Activated CD4-positive, alpha-beta T cell treated with anti-CD3 and anti-CD28 coated beads, Interleukin-2, Interleukin-4, amounts not matched to agents 100 ng/mL and 50 ng/mL, durations not matched to agents 16 hours and 8 hours (primary cell): ENCODE measurements around the gene GART.

Experiments
- DNase-seq: peaks from one replicate; pipeline ENCODE4 v3.0.0-alpha.2; 2020; ENCODE audit warnings: low spot score

The GART gene

GRCh38 chr21:33552999-33553598, 11.2 kb upstream of the GART start:
- DNase-seq: no peak

- no peak for DNase-seq
Measured at GRCh38 chr21:33552093-33552998, 10.4 kb upstream of the GART start.

GRCh38 chr21:33551664-33552063, 9.7 kb upstream of the GART start:
- DNase-seq: no peak

DNA sequence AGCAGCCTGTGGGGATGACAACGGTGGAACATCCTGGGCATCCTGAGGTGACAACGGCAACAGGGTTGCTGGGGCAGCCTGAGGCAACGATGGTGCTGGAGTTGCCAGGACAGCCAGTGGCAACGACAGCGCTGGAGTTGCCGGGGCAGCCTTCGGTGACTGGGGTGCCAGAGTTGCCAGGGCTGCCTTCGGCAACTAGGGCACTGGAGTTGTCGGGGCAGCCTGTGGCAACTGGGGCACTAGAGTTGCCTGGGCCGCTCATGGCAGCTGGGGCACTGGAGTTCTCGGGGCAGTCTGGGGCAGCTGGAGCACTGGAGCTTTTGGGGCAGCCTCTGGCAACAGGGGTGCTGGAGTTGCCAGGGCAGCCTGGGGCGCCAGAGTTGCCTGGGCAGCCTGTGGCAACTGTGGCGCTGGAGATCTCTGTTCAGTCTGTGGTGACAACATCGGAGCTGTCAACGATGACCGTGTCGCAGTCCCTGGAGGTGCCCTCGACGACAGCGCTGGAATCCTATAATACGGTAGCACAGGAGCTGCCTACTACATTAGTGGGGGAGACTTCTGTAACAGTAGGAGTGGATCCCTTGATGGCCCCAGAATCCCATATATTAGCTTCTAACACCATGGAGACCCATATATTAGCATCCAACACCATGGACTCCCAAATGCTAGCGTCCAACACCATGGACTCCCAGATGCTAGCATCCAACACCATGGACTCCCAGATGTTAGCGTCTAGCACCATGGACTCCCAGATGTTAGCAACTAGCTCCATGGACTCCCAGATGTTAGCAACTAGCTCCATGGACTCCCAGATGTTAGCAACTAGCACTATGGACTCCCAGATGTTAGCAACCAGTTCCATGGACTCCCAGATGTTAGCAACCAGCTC, 9.1 kb upstream of the GART start:
- no peak for DNase-seq

DNA sequence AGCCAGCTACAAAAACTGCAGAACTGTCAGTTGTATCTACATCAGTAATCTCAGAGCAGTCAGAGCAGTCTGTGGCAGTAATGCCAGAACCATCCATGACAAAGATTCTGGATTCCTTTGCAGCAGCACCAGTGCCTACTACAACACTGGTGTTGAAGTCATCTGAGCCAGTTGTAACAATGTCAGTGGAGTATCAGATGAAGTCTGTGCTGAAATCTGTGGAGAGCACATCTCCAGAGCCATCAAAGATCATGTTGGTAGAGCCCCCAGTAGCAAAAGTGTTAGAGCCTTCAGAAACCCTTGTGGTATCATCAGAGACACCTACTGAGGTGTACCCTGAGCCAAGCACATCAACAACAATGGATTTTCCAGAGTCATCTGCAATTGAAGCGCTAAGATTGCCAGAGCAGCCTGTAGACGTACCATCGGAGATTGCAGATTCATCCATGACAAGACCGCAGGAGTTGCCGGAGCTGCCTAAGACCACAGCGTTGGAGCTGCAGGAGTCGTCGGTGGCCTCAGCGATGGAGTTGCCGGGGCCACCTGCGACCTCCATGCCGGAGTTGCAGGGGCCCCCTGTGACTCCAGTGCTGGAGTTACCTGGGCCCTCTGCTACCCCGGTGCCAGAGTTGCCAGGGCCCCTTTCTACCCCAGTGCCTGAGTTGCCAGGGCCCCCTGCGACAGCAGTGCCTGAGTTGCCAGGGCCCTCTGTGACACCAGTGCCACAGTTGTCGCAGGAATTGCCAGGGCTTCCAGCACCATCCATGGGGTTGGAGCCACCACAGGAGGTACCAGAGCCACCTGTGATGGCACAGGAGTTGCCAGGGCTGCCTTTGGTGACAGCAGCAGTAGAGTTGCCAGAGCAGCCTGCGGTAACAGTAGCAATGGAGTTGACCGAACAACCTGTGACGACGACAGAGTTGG, 8.2 kb upstream of the GART start:
- DNase-seq: no peak

DNA sequence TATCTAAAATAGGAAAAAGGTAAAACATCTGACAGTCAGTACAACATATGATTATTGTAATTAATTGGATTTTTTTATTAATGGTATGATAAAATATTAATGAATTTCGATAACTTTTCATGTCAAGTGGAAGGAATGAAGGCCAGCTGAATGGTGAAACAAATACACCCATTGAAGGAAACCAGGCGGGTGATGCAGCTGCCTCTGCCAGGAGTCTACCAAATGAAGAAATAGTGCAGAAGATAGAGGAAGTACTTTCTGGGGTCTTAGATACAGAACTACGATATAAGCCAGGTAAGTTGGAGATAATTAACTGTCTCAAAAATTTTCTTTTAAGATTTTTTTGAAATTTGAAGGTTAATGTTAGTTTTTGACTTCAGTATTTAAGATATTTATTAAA, 4.2 kb upstream of the GART start:
- DNase-seq: no peak

DNA sequence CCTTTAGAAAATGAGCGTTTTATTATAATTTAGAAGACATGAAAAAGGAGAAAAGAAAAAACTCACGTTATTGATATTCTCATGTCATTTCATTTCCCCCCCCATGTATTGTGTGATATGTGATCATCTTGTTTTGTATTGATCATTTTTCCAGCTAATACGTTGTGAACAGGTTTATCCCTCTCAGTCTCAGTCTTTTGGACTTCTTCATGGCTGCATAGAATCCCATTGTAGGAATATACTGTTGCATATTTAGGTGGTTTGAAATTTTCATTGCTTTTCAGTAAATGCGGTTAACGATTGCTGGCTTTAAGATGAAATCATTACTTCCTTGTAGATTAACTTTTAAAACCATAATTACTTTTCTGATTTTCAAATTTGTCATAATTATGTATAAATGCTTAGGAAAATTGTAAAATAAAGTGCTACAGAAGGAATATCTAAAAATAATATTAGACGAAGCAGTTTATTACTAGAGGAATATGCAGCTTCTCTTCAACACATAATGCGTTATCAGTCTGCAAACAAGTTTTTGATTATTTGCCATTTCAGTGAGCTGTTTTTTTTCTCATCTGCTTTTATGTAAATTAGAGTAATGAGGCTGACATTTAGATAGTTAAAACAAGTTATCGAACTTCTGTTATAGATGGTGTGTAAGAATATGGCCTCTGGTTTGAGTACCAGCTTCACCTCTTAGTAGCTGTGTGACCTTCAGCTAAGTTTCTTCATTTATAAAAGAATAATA, 2.7 kb upstream of the GART start:
- no peak for DNase-seq

DNA sequence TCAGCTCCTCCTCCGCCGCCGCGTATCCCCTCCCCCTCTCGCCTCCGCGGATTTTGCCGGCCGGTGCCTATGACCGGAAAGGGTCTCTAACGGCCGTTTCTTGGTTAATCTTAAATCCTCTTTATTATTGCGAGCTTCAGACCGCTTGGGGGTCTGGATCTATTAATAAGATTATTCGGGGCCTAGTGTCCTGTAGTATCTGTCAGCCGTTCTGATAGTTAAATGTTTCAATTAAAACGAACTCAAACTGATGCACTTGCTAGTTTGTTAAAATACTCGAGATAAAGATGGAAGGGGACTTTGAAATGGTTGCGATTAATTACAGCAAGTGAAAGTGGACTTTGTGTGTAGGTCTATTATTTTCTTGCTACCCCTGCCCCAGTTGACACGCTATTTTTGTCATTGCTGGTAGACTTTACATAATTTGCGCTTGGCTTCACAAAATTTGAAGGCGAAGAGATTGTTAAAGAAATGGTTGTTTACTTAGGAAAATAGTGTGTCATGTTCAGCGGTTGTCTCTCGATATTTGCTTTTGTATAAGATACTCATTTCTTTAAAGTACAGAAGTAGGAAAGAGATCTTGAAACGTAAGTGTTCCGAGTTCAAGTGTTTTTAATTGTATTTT, 1.7 kb upstream of the GART start:
- DNase-seq: peak; percentile 70

- DNase-seq: peak; percentile 99
Measured at GRCh38 chr21:33542640-33543504, 955 bp upstream of the GART start, which contains the start of gene SON. TSS of gene SON (plus strand) at chr21:33543038. CDS start at chr21:33543093, 55 bp downstream.

GRCh38 chr21:33541105-33541711, 709 bp downstream of the GART start:
- DNase-seq: peak; percentile 33

GRCh38 chr21:33540711-33541104, 1.2 kb downstream of the GART start:
- DNase-seq: no peak

- no peak for DNase-seq
Measured at GRCh38 chr21:33539616-33540015, 2.3 kb downstream of the GART start.

- DNase-seq: no peak
Measured at GRCh38 chr21:33537212-33537611, 4.7 kb downstream of the GART start.

- DNase-seq: no peak
Measured at GRCh38 chr21:33531007-33531406, 10.9 kb downstream of the GART start.

- DNase-seq: no peak
Measured at GRCh38 chr21:33522953-33523349, 19.0 kb downstream of the GART start.

DNA sequence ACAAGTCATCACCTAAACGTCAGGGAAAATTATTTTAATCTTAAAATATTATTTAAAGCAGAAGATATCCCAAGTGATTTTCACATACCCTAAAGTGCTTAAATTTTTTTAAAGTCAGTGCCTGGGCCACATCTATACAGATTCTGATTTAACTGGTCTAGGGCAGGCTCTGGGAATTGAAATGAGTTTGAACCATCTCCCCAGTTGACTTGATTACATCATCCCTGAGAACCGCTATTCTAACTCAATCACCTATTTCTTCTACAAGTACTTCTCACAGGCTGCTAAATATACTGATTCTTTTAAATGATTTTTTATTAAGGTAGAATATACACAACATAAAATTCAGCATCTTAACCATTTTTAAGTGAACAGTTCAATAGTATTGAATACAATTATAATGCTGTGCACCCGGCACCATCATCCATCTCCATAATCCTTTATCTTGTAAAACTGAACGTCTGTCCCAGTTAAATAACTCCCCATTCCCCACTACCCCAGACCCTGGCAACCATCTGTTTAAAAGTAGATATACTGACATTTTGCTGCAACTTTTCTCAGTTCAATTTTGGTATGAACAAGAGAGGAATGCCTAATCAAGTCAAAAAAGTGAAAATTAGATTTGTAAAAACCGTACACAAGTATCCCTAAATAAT, 19.5 kb downstream of the GART start:
- no peak for DNase-seq

DNA sequence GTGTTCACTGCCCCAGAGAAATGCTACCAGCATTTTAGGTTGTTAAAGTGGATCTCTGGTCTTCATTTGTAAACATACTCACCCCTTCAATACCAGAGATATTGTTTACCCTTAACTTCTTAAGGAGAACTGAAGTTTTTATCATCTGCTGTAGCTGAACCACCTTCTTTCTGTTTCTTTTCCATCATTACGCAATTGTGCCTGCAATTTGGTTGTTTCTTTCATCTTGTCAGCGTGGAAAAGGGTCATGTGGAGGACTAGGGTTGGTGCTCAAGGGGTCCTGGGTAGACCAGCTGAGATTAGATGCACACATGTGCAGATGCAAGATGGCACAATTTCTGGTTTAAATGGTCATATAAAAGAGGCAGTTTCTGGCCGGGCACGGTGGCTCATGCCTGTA, 23.0 kb downstream of the GART start:
- DNase-seq: no peak

GRCh38 chr21:33514229-33514628, 27.7 kb downstream of the GART start:
- peak; percentile 2 for DNase-seq
